HCT116 (cell line): ENCODE results near the gene SIGLEC11. TPM values are rescaled to one million over a fixed set of nuclear protein-coding genes. Genes with fewer than 3 reads are reported as not detected.

Source experiments
- ATAC-seq: fragments of 200-7000 bp; cut with Tn5 transposase; 2 replicates; pipeline ENCODE4 v1.9.1; 2020; ENCODE audit warnings: mild to moderate bottlenecking, moderate library complexity
- BruUV-seq: library from RNA; stranded (reverse); fragments of 400-500 nt; replicated peaks from 2 replicates; lab custom pipeline; 2021; lab: Mats Ljungman, UMichigan
- CTCF ChIA-PET: fragments of 300-600 bp; sonication (Branson Sonifier 250); formaldehyde crosslinking; loops from one replicate; lab custom pipeline; 2021; ENCODE audit warnings: antibody characterized with exemption; lab: Charles Lee
- POLR2A ChIA-PET: fragments of 300-600, 350-600 bp; sonication (Branson Sonifier 250); formaldehyde crosslinking; loops from one replicate; lab custom pipeline; 2021; ENCODE audit warnings: antibody characterized with exemption; lab: Charles Lee
- RAD21 ChIA-PET, 2 experiments: fragments of 300-600 bp; sonication (Branson Sonifier 250); formaldehyde crosslinking; loops; one replicate each; lab custom pipeline; 2023; ENCODE audit warnings: low total read pairs in 2 of 2; ENCODE audit not compliant: uncharacterized antibody in 2 of 2, unreplicated experiment in 2 of 2, low non-redundant PET in 1 of 2; lab: Charles Lee
- DNase-seq: peaks from one replicate; pipeline ENCODE4 v3.0.0-alpha.2; 2010; ENCODE audit warnings: low read depth, low spot score
- H2AFZ ChIP-seq: fragments of 200-600 bp; shearing (Covaris generic), sonication (generic); 2 replicates; pipeline ENCODE4 v1.6.1; 2017; ENCODE audit warnings: low read depth, mixed run types, mixed read lengths, antibody characterized with exemption, low read length; ENCODE audit not compliant: poor library complexity, severe bottlenecking
- H3K27ac ChIP-seq: 2 replicates; pipeline ENCODE4 v1.5.1; 2012; ENCODE audit warnings: low read depth, low read length
- H3K27me3 ChIP-seq: fragments of 200-600 bp; sonication (generic); 2 replicates; pipeline ENCODE4 v1.6.1; 2016; ENCODE audit warnings: mixed run types, low read length, mixed read lengths; ENCODE audit not compliant: insufficient read depth
- H3K36me3 ChIP-seq, 2 experiments: fragments of 200-500 bp in 1 of 2; fragments of 200-600 bp in 1 of 2; sonication (Bioruptor generic) in 1 of 2; sonication (generic) in 1 of 2; 2 replicates each; pipeline versions ENCODE4 v1.5.1 to v1.6.1; 2014 to 2016; ENCODE audit warnings: low read length in 2 of 2, inconsistent platforms in 1 of 2, mixed read lengths in 1 of 2, mixed run types in 1 of 2; ENCODE audit not compliant: insufficient read depth in 2 of 2, control insufficient read depth in 1 of 2
- H3K4me1 ChIP-seq, 2 experiments: fragments of 200-600 bp in 1 of 2; sonication (generic) in 1 of 2; 2 replicates each; pipeline versions ENCODE4 v1.5.1 to v1.6.1; 2012 to 2017; ENCODE audit warnings: low read length in 2 of 2, inconsistent platforms in 1 of 2, mild to moderate bottlenecking in 1 of 2, mixed read lengths in 1 of 2, mixed run types in 1 of 2, moderate library complexity in 1 of 2; ENCODE audit not compliant: insufficient read depth in 2 of 2, control insufficient read depth in 1 of 2
- H3K4me2 ChIP-seq: fragments of 200-600 bp; sonication (generic); 2 replicates; pipeline ENCODE4 v1.6.1; 2017; ENCODE audit warnings: mixed run types, low read length, mixed read lengths
- H3K4me3 ChIP-seq, 2 experiments: fragments of 200-600 bp in 1 of 2; sonication (generic) in 1 of 2; replicated peaks in 1 of 2; 2 replicates each; pipeline ENCODE4 v1.5.1; 2011 to 2016; ENCODE audit warnings: low read length in 2 of 2, control low read depth in 1 of 2, low read depth in 1 of 2, mild to moderate bottlenecking in 1 of 2, mixed read lengths in 1 of 2, mixed run types in 1 of 2
- H3K79me2 ChIP-seq: fragments of 200-600 bp; sonication (generic); 2 replicates; pipeline ENCODE4 v1.6.1; 2017; ENCODE audit warnings: mild to moderate bottlenecking, mixed run types, low read length, moderate library complexity, mixed read lengths; ENCODE audit not compliant: insufficient read depth
- H3K9ac ChIP-seq: fragments of 200-600 bp; sonication (generic); 2 replicates; pipeline ENCODE4 v1.6.1; 2016; ENCODE audit warnings: low read length, mixed read lengths
- H3K9me2 ChIP-seq: fragments of 200-600 bp; sonication (generic), shearing (Covaris generic); 2 replicates; pipeline ENCODE4 v1.6.1; 2017; ENCODE audit warnings: mixed run types, mild to moderate bottlenecking, moderate library complexity; ENCODE audit not compliant: insufficient read depth
- H3K9me3 ChIP-seq, 2 experiments: fragments of 200-500 bp in 1 of 2; fragments of 200-600 bp in 1 of 2; sonication (Bioruptor generic) in 1 of 2; sonication (generic) in 1 of 2; 2 replicates each; pipeline ENCODE4 v1.6.1; 2014 to 2017; ENCODE audit warnings: low read length in 2 of 2, mixed read lengths in 2 of 2, inconsistent platforms in 1 of 2, low read depth in 1 of 2, mild to moderate bottlenecking in 1 of 2, mixed run types in 1 of 2, moderate library complexity in 1 of 2; ENCODE audit not compliant: control insufficient read depth in 1 of 2, insufficient read depth in 1 of 2
- H4K20me1 ChIP-seq: fragments of 200-600 bp; sonication (generic), shearing (Covaris generic); 2 replicates; pipeline ENCODE4 v1.6.1; 2017; ENCODE audit warnings: mixed run types, mild to moderate bottlenecking, moderate library complexity; ENCODE audit not compliant: insufficient read depth
- CTCF ChIP-seq, 3 experiments: fragments of 200-600 bp in 1 of 3; sonication (generic) in 1 of 3; IDR thresholded peaks in 2 of 3; conservative IDR thresholded peaks in 1 of 3; 2 replicates each; pipeline ENCODE4 v1.5.1; 2012 to 2017; ENCODE audit warnings: low read depth in 2 of 3, low read length in 2 of 3, antibody characterized with exemption in 1 of 3, borderline replicate concordance in 1 of 3, control low read depth in 1 of 3, mild to moderate bottlenecking in 1 of 3, mixed read lengths in 1 of 3, mixed run types in 1 of 3, moderate library complexity in 1 of 3; ENCODE audit not compliant: insufficient read depth in 1 of 3
- EGR1 ChIP-seq: IDR thresholded peaks from 2 replicates; pipeline ENCODE4 v1.6.1; 2012; ENCODE audit warnings: low read depth
- EZH2 ChIP-seq: fragments of 200-600 bp; sonication (generic); IDR thresholded peaks from 2 replicates; pipeline ENCODE4 v1.6.1; 2017; ENCODE audit warnings: antibody characterized with exemption, mixed run types
- FOSL1 ChIP-seq: IDR thresholded peaks from 2 replicates; pipeline ENCODE4 v1.6.1; 2012; ENCODE audit warnings: low read depth
- POLR2A ChIP-seq: IDR thresholded peaks from 2 replicates; pipeline ENCODE4 v1.7.0; 2011; ENCODE audit warnings: borderline replicate concordance; ENCODE audit not compliant: insufficient read depth, insufficient read length; ENCODE audit errors: extremely low read depth
- POLR2AphosphoS5 ChIP-seq: IDR thresholded peaks from 2 replicates; pipeline ENCODE4 v1.6.1; 2011; ENCODE audit warnings: mild to moderate bottlenecking, low read depth, low read length, moderate library complexity
- RAD21 ChIP-seq: IDR thresholded peaks from 2 replicates; pipeline ENCODE4 v1.6.1; 2012; ENCODE audit warnings: low read depth, mild to moderate bottlenecking
- SP1 ChIP-seq: IDR thresholded peaks from 2 replicates; pipeline ENCODE4 v1.6.1; 2012; ENCODE audit warnings: low read depth
- SRF ChIP-seq: IDR thresholded peaks from 2 replicates; pipeline ENCODE4 v1.6.1; 2012; ENCODE audit warnings: low read depth
- TCF7L2 ChIP-seq: IDR thresholded peaks from 2 replicates; pipeline ENCODE4 v1.7.0; 2011; ENCODE audit warnings: borderline replicate concordance, inconsistent platforms; ENCODE audit not compliant: insufficient read depth, insufficient read length; ENCODE audit errors: extremely low read depth
- YY1 ChIP-seq: IDR thresholded peaks from 2 replicates; pipeline ENCODE4 v1.6.1; 2011; ENCODE audit warnings: low read length, low read depth, moderate library complexity, mild to moderate bottlenecking; ENCODE audit not compliant: insufficient replicate concordance; ENCODE audit errors: extremely low read depth
- ZFX ChIP-seq: fragments of 450-650 bp; IDR thresholded peaks from 2 replicates; pipeline ENCODE4 v1.6.1; 2017
- intact Hi-C: fragments of 100-400 bp; cut with micrococcal nuclease; formaldehyde crosslinking; loops from 2 replicates; pipeline ENCODE4 v1.10.0; 2022
- total RNA-seq: library from RNA; stranded (reverse); gene quantifications from one replicate; pipeline ENCODE4 v1.2.1, GENCODE V29; 2021; ENCODE audit not compliant: unreplicated experiment
- TF ChIP-seq, protein P1 (sequence below): IDR thresholded peaks from 2 replicates; pipeline ENCODE4 v1.6.1; 2012
- TF ChIP-seq, protein P2 (sequence below): IDR thresholded peaks from 2 replicates; pipeline ENCODE4 v1.6.1; 2012; ENCODE audit warnings: low read depth
- TF ChIP-seq, protein P3 (sequence below): IDR thresholded peaks from 2 replicates; pipeline ENCODE4 v1.6.1; 2012
- TF ChIP-seq, protein P4 (sequence below): IDR thresholded peaks from 2 replicates; pipeline ENCODE4 v1.6.1; 2011; ENCODE audit warnings: mild to moderate bottlenecking, low read length, moderate library complexity; ENCODE audit not compliant: insufficient replicate concordance; ENCODE audit errors: extremely low read depth

Gene SIGLEC11
- total RNA-seq, 1 experiment from 2014 or later, result not detected

GRCh38 chr19:49918089-49918488, 42.9 kb downstream of the SIGLEC11 start:
- H3K4me2 ChIP-seq, result no peak overlapping the region
- H3K9ac ChIP-seq, result no peak overlapping the region
- H3K27me3 ChIP-seq, result no peaks in the 10 kb centered on the region
- peaks cover 98% of the 10 kb centered on the region for H3K79me2 ChIP-seq
- no peaks in the 10 kb centered on the region for H3K9me3 ChIP-seq
- DNase-seq, result no peak
- H2AFZ ChIP-seq, result no peak overlapping the region
- H3K36me3 ChIP-seq, result peaks cover 31 to 42% of the 10 kb centered on the region in 2 experiments
- no peaks in the 10 kb centered on the region for H3K9me2 ChIP-seq
- H3K27ac ChIP-seq, result no peak overlapping the region
- no peaks in the 10 kb centered on the region for H3K4me1 ChIP-seq
- ChIA-PET POLR2A (interaction anchor here (1.0 kb wide), 1 partner anchor 12 kb away, joined by 3 read pairs; no protein-coding TSS in a partner anchor), RAD21 (no interaction called here), CTCF (no interaction called here)
- intact Hi-C loops, result no loop called here
- peaks cover 7% of the 10 kb centered on the region; the same call in 1 of the 2 replicates for H4K20me1 ChIP-seq
- TF ChIP-seq CTCF (IDR thresholded peaks at IDR 0.05 in 2 of 3, conservative IDR thresholded peaks at IDR 0.05 in 1 of 3; ENCODE audit: borderline replicate concordance in 1 of 3, insufficient read depth in 1 of 3, low read depth in 2 of 3, low read length in 2 of 3), result no peak
- TF ChIP-seq SP1, result no peak
- TF ChIP-seq POLR2AphosphoS5, result no peak
- no peak for TF ChIP-seq EGR1
- no peak for TF ChIP-seq YY1
- TF ChIP-seq POLR2A, result no peak
- TF ChIP-seq RAD21, result no peak
- TF ChIP-seq ZFX, result no peak
- TF ChIP-seq TCF7L2, result no peak
- no peak for TF ChIP-seq SRF
- TF ChIP-seq EZH2, result no peak
- TF ChIP-seq, protein P1, sequence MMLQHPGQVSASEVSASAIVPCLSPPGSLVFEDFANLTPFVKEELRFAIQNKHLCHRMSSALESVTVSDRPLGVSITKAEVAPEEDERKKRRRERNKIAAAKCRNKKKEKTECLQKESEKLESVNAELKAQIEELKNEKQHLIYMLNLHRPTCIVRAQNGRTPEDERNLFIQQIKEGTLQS, result no peak
- TF ChIP-seq, protein P2, sequence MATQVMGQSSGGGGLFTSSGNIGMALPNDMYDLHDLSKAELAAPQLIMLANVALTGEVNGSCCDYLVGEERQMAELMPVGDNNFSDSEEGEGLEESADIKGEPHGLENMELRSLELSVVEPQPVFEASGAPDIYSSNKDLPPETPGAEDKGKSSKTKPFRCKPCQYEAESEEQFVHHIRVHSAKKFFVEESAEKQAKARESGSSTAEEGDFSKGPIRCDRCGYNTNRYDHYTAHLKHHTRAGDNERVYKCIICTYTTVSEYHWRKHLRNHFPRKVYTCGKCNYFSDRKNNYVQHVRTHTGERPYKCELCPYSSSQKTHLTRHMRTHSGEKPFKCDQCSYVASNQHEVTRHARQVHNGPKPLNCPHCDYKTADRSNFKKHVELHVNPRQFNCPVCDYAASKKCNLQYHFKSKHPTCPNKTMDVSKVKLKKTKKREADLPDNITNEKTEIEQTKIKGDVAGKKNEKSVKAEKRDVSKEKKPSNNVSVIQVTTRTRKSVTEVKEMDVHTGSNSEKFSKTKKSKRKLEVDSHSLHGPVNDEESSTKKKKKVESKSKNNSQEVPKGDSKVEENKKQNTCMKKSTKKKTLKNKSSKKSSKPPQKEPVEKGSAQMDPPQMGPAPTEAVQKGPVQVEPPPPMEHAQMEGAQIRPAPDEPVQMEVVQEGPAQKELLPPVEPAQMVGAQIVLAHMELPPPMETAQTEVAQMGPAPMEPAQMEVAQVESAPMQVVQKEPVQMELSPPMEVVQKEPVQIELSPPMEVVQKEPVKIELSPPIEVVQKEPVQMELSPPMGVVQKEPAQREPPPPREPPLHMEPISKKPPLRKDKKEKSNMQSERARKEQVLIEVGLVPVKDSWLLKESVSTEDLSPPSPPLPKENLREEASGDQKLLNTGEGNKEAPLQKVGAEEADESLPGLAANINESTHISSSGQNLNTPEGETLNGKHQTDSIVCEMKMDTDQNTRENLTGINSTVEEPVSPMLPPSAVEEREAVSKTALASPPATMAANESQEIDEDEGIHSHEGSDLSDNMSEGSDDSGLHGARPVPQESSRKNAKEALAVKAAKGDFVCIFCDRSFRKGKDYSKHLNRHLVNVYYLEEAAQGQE, result no peak
- no peak for TF ChIP-seq FOSL1
- TF ChIP-seq, protein P3, sequence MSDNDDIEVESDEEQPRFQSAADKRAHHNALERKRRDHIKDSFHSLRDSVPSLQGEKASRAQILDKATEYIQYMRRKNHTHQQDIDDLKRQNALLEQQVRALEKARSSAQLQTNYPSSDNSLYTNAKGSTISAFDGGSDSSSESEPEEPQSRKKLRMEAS, result no peak
- TF ChIP-seq, protein P4, sequence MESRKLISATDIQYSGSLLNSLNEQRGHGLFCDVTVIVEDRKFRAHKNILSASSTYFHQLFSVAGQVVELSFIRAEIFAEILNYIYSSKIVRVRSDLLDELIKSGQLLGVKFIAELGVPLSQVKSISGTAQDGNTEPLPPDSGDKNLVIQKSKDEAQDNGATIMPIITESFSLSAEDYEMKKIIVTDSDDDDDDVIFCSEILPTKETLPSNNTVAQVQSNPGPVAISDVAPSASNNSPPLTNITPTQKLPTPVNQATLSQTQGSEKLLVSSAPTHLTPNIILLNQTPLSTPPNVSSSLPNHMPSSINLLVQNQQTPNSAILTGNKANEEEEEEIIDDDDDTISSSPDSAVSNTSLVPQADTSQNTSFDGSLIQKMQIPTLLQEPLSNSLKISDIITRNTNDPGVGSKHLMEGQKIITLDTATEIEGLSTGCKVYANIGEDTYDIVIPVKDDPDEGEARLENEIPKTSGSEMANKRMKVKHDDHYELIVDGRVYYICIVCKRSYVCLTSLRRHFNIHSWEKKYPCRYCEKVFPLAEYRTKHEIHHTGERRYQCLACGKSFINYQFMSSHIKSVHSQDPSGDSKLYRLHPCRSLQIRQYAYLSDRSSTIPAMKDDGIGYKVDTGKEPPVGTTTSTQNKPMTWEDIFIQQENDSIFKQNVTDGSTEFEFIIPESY, result no peak
- no peak overlapping the region for H3K4me3 ChIP-seq
- no TSS peak for BruUV-seq
- ATAC-seq, result no peak
